Neural cell (in vitro differentiated cells): Measurements from ENCODE around the gene CPAMD8.

Source experiments
- CTCF ChIP-seq: fragments of 450-650 bp; IDR thresholded peaks from 2 replicates; pipeline ENCODE4 v1.5.1; 2014; ENCODE audit warnings: antibody characterized with exemption, mild to moderate bottlenecking, moderate library complexity; ENCODE audit not compliant: poor library complexity, severe bottlenecking
- EZH2 ChIP-seq: fragments of 200-600, 300-800 bp; shearing (Covaris generic), sonication (generic); IDR thresholded peaks from 2 replicates; pipeline ENCODE4 v1.6.1; 2014; ENCODE audit warnings: antibody characterized with exemption, low read length, borderline replicate concordance, mild to moderate bottlenecking; ENCODE audit not compliant: insufficient read depth, poor library complexity, severe bottlenecking
- REST ChIP-seq: IDR thresholded peaks from 2 replicates; pipeline ENCODE4 v1.6.1; 2012; ENCODE audit warnings: borderline replicate concordance
- TAF1 ChIP-seq: IDR thresholded peaks from 2 replicates; pipeline ENCODE4 v1.6.1; 2012; ENCODE audit warnings: low read depth

GRCh38 chr19:17023805-17024204, 2.8 kb downstream of the CPAMD8 start:
- TF ChIP-seq CTCF (no peak), TAF1 (no peak), REST (no peak), EZH2 (no peak)
